H1 (cell line): Measurements from ENCODE around the gene IGF2R. TPM values are rescaled to one million over a fixed set of nuclear protein-coding genes. Genes with fewer than 3 reads are reported as not detected.

Experiments used
- CTCF ChIA-PET: fragments of 300-600 bp; sonication (Branson Sonifier 250); formaldehyde crosslinking; loops from one replicate; lab custom pipeline; 2021; ENCODE audit not compliant: partially characterized antibody; lab: Charles Lee
- POLR2A ChIA-PET: fragments of 300-600 bp; sonication (Branson Sonifier 250); formaldehyde crosslinking; loops from one replicate; lab custom pipeline; 2021; ENCODE audit warnings: inconsistent platforms; ENCODE audit not compliant: partially characterized antibody; lab: Charles Lee
- DNase-seq, 2 experiments: peaks; one replicate each; pipeline versions ENCODE4 v3.0.0 to v3.0.0-alpha.2; 2010 to 2022; ENCODE audit warnings: low spot score in 2 of 2, low read depth in 1 of 2, mixed read lengths in 1 of 2
- FAIRE-seq: peaks from 2 replicates; lab custom pipeline; 2011; peaks lifted over from hg19 to GRCh38; lab: Jason Lieb, UNC
- H2AFZ ChIP-seq: 2 replicates; pipeline ENCODE4 v1.8.1; 2012; ENCODE audit warnings: low read length, inconsistent platforms
- H2AK5ac ChIP-seq: 2 replicates; pipeline ENCODE4 v1.6.1; 2013; ENCODE audit warnings: low read depth, low read length
- H2BK120ac ChIP-seq: replicated peaks from 2 replicates; pipeline ENCODE3; 2013; ENCODE audit warnings: low read depth, low read length, inconsistent platforms
- H2BK12ac ChIP-seq: 2 replicates; pipeline ENCODE4 v1.6.1; 2013; ENCODE audit warnings: low read depth, low read length
- H2BK15ac ChIP-seq: 2 replicates; pipeline ENCODE4 v1.6.1; 2013; ENCODE audit warnings: low read length
- H2BK20ac ChIP-seq: 2 replicates; pipeline ENCODE4 v1.6.1; 2013; ENCODE audit warnings: low read length
- H2BK5ac ChIP-seq: 2 replicates; pipeline ENCODE4 v1.6.1; 2013; ENCODE audit warnings: low read depth, low read length
- H3K14ac ChIP-seq: 2 replicates; pipeline ENCODE4 v1.6.1; 2013; ENCODE audit warnings: inconsistent platforms; ENCODE audit not compliant: insufficient read length
- H3K18ac ChIP-seq: 2 replicates; pipeline ENCODE4 v1.6.1; 2013; ENCODE audit warnings: low read length; ENCODE audit errors: extremely low read depth
- H3K23ac ChIP-seq: 2 replicates; pipeline ENCODE4 v1.6.1; 2013; ENCODE audit warnings: inconsistent platforms; ENCODE audit not compliant: insufficient read length
- H3K23me2 ChIP-seq: 2 replicates; pipeline ENCODE4 v1.6.1; 2013; ENCODE audit warnings: low read depth, low read length
- H3K27ac ChIP-seq: 2 replicates; pipeline ENCODE4 v1.6.1; 2011; ENCODE audit warnings: low read depth, low read length, inconsistent platforms
- H3K27me3 ChIP-seq, 4 experiments: replicated peaks in 1 of 4; 1 replicate in 1 of 4; 2 replicates in 3 of 4; pipeline versions ENCODE4 v1.6.1 to v1.8.1; 2011 to 2013; ENCODE audit warnings: low read length in 3 of 4, mild to moderate bottlenecking in 3 of 4, inconsistent platforms in 2 of 4, mixed read lengths in 2 of 4, moderate library complexity in 1 of 4; ENCODE audit not compliant: control insufficient read depth in 3 of 4, insufficient read depth in 3 of 4; ENCODE audit errors: extremely low read depth in 1 of 4
- H3K36me3 ChIP-seq, 4 experiments: 2 replicates each; pipeline versions ENCODE4 v1.6.1 to v1.8.1; 2011 to 2013; ENCODE audit warnings: mild to moderate bottlenecking in 4 of 4, low read length in 3 of 4, moderate library complexity in 2 of 4, control low read depth in 1 of 4, inconsistent platforms in 1 of 4; ENCODE audit not compliant: insufficient read depth in 4 of 4, control insufficient read depth in 2 of 4
- H3K4ac ChIP-seq: replicated peaks from 2 replicates; pipeline ENCODE3; 2013; ENCODE audit warnings: low read length, low read depth, mixed read lengths, inconsistent platforms; ENCODE audit not compliant: insufficient read length
- H3K4me1 ChIP-seq, 4 experiments: replicated peaks in 1 of 4; 1 replicate in 1 of 4; 2 replicates in 3 of 4; pipeline versions ENCODE4 v1.6.1 to v1.8.1; 2011 to 2013; ENCODE audit warnings: low read length in 3 of 4, inconsistent platforms in 2 of 4, mixed read lengths in 1 of 4; ENCODE audit not compliant: insufficient read depth in 4 of 4, control insufficient read depth in 3 of 4
- H3K4me2 ChIP-seq, 2 experiments: 2 replicates each; pipeline versions ENCODE4 v1.6.1 to v1.8.1; 2011 to 2013; ENCODE audit warnings: low read depth in 2 of 2, low read length in 2 of 2, control low read depth in 1 of 2, inconsistent platforms in 1 of 2, mild to moderate bottlenecking in 1 of 2; ENCODE audit not compliant: insufficient read depth in 1 of 2
- H3K4me3 ChIP-seq, 4 experiments: fragments of 200-600, 300-600 bp in 1 of 4; sonication (generic), shearing (Covaris generic), sonication (Bioruptor Twin) in 1 of 4; 2 replicates each; pipeline versions ENCODE4 v1.5.1 to v1.8.1; 2011 to 2016; ENCODE audit warnings: low read length in 4 of 4, low read depth in 3 of 4, control low read depth in 2 of 4, inconsistent platforms in 2 of 4, mild to moderate bottlenecking in 2 of 4, mixed read lengths in 1 of 4, moderate library complexity in 1 of 4; ENCODE audit not compliant: insufficient read depth in 2 of 4; ENCODE audit errors: extremely low read depth in 1 of 4
- H3K56ac ChIP-seq: replicated peaks from 2 replicates; pipeline ENCODE3; 2013; ENCODE audit warnings: low read depth, mild to moderate bottlenecking, mixed read lengths, low read length, inconsistent platforms; ENCODE audit not compliant: insufficient read length
- H3K79me1 ChIP-seq: 2 replicates; pipeline ENCODE4 v1.6.1; 2013; ENCODE audit warnings: low read depth, low read length, control low read depth
- H3K79me2 ChIP-seq, 2 experiments: 2 replicates each; pipeline versions ENCODE4 v1.6.1 to v1.8.1; 2012 to 2013; ENCODE audit warnings: low read length in 2 of 2, mild to moderate bottlenecking in 2 of 2, inconsistent platforms in 1 of 2; ENCODE audit not compliant: insufficient read depth in 2 of 2, control insufficient read depth in 1 of 2
- H3K9ac ChIP-seq, 4 experiments: replicated peaks in 1 of 4; 1 replicate in 1 of 4; 2 replicates in 3 of 4; pipeline versions ENCODE4 v1.6.1 to v1.8.1; 2011 to 2013; ENCODE audit warnings: low read depth in 3 of 4, low read length in 3 of 4, control low read depth in 2 of 4, mild to moderate bottlenecking in 2 of 4, moderate library complexity in 2 of 4, inconsistent platforms in 1 of 4; ENCODE audit errors: extremely low read depth in 1 of 4
- H3K9me3 ChIP-seq, 2 experiments: 2 replicates each; pipeline versions ENCODE4 v1.6.1 to v1.8.1; 2012 to 2013; ENCODE audit warnings: mild to moderate bottlenecking in 2 of 2, moderate library complexity in 2 of 2, control low read depth in 1 of 2, inconsistent platforms in 1 of 2, low read depth in 1 of 2, low read length in 1 of 2, mixed read lengths in 1 of 2; ENCODE audit not compliant: insufficient read depth in 2 of 2
- H4K20me1 ChIP-seq, 2 experiments: replicated peaks in 1 of 2; 2 replicates each; pipeline versions ENCODE3 to v1.8.1; 2011 to 2013; ENCODE audit warnings: inconsistent platforms in 2 of 2, low read length in 2 of 2, mild to moderate bottlenecking in 1 of 2; ENCODE audit not compliant: insufficient read depth in 2 of 2, control insufficient read depth in 1 of 2
- H4K5ac ChIP-seq: 2 replicates; pipeline ENCODE4 v1.6.1; 2013; ENCODE audit warnings: low read length, low read depth, mixed read lengths, inconsistent platforms; ENCODE audit not compliant: insufficient read length
- H4K8ac ChIP-seq: 2 replicates; pipeline ENCODE4 v1.8.0; 2013; ENCODE audit warnings: mild to moderate bottlenecking, moderate library complexity, low read length, inconsistent platforms; ENCODE audit not compliant: insufficient read depth; ENCODE audit errors: extremely low read depth
- H4K91ac ChIP-seq: replicated peaks from 2 replicates; pipeline ENCODE3; 2013; ENCODE audit warnings: low read length, mixed read lengths, inconsistent platforms; ENCODE audit not compliant: insufficient read length
- BRCA1 ChIP-seq: IDR thresholded peaks from 2 replicates; pipeline ENCODE4 v1.6.1; 2012; ENCODE audit warnings: low read depth, low read length, improper control_type of control experiment
- EZH2 ChIP-seq: fragments of 200-600 bp; sonication (generic); IDR thresholded peaks from 2 replicates; pipeline ENCODE4 v1.7.1; 2012; ENCODE audit warnings: low read depth, mild to moderate bottlenecking, moderate library complexity, low read length, inconsistent platforms; ENCODE audit not compliant: severe bottlenecking
- WGBS, 2 experiments: shearing (Covaris generic) in 1 of 2; methylation state at CpG; one replicate each; pipeline versions ENCODE4 v1.1.6 to v1.1.7; 2013 to 2015; ENCODE audit warnings: low lambda C conversion rate in 2 of 2, mixed read lengths in 2 of 2, inconsistent platforms in 1 of 2, low coverage in 1 of 2, missing lambda C conversion rate in 1 of 2; ENCODE audit not compliant: insufficient replicate concordance in 2 of 2, insufficient coverage in 1 of 2, insufficient read length in 1 of 2; ENCODE audit errors: extremely low coverage in 1 of 2, missing lambda C conversion rate in 1 of 2; 5-methylcytosine and 5-hydroxymethylcytosine counted together
- polyA plus RNA-seq, 7 experiments: library from polyadenylated mRNA; depleted of rRNA in 3 of 7; stranded (reverse) in 5 of 7; unstranded in 2 of 7; fragments of >200 nt in 5 of 7; fragments of 200-250 nt in 2 of 7; gene quantifications; 1 replicate in 5 of 7; 2 replicates in 1 of 7; 4 replicates in 1 of 7; pipeline versions ENCODE4 v1.2.1 to v1.2.3, GENCODE V29; 2011 to 2013; ENCODE audit warnings: missing spikeins in 2 of 7, mixed read lengths in 2 of 7
- total RNA-seq: library from RNA; stranded (reverse); fragmentation: NEBNext Ultra II Directional; extraction: Animal tissue kit (Norgen Biotek cat#: 25700); gene quantifications from 2 replicates; pipeline ENCODE4 v1.2.1, GENCODE V29; 2021
- TF ChIP-seq, protein P1 (sequence below): IDR thresholded peaks from 2 replicates; pipeline ENCODE4 v1.6.1; 2011; ENCODE audit warnings: low read depth, mild to moderate bottlenecking, low read length; ENCODE audit not compliant: insufficient read depth

IGF2R gene
- total and polyA plus RNA-seq, 2 of the 8 experiments (the other 6 are each of a cell fraction or from before 2014, with no cell fraction given): 20.6 to 74.1 TPM

- Histone ChIP-seq H3K79me1 (no peaks in the 10 kb centered on the region; the same call in 1 of the 2 replicates), H3K14ac (no peak overlapping the region), H2BK15ac (no peak overlapping the region), H2AFZ (no peak overlapping the region), H3K36me3 (peaks cover 28 to 79% (median 62%) of the 10 kb centered on the region in 4 experiments), H2AK5ac (no peak overlapping the region), H4K91ac (no peak overlapping the region), H3K4ac (no peak overlapping the region), H3K4me2 (no peak overlapping the region), H4K20me1 (peaks cover under 1 to 8% of the 10 kb centered on the region in 2 experiments), H3K4me1 (no peaks in the 10 kb centered on the region), H2BK20ac (no peak overlapping the region), H3K9me3 (peaks cover 3 to 12% of the 10 kb centered on the region in 2 experiments; a peak in 3 of 4 replicates), H3K56ac (no peak overlapping the region), H2BK12ac (no peak overlapping the region), H3K18ac (no peak overlapping the region), H3K9ac (no peak overlapping the region), H3K4me3 (no peak overlapping the region), H3K23ac (no peak overlapping the region), H2BK120ac (no peak overlapping the region), H3K79me2 (no peaks in the 10 kb centered on the region), H3K27ac (no peak overlapping the region), H3K23me2 (0 out of 2 replicates have a peak, but pooled peaks cover 2% of the 10 kb centered on the region), H3K27me3 (no peaks in the 10 kb centered on the region), H2BK5ac (no peak overlapping the region), H4K8ac (no peak overlapping the region), H4K5ac (no peak overlapping the region)
- FAIRE-seq (no peak), DNase-seq (no peak)
- POLR2A ChIA-PET: interaction anchor here (1.3 kb wide), 1 partner anchor 35 kb away, joined by 4 read pairs; no protein-coding TSS in a partner anchor
- TF ChIP-seq, protein P1, sequence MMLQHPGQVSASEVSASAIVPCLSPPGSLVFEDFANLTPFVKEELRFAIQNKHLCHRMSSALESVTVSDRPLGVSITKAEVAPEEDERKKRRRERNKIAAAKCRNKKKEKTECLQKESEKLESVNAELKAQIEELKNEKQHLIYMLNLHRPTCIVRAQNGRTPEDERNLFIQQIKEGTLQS: no peak
- TF ChIP-seq EZH2 (no peak), BRCA1 (no peak)
- CTCF ChIA-PET: interaction anchor here (0.9 to 3.4 kb wide), 5 partner anchors 11 to 25 kb away, joined by 3 to 22 read pairs (median 5); no protein-coding TSS in a partner anchor
- WGBS, 2 experiments: 87% methylated on average over 5 of the region's 5 CpGs; no CpG with 5 or more reads in 1 of the 2 experiments
Observed at GRCh38 chr6:160077024-160077423, 108.1 kb downstream of the IGF2R start.
